H9 (cell line): ENCODE data around the gene FAM117A. TPM values are rescaled to one million over a fixed set of nuclear protein-coding genes. Genes with fewer than 3 reads are reported as not detected.

Experiments used
- DNase-seq: peaks from one replicate; pipeline ENCODE4 v3.0.0-alpha.2; 2017
- H2AFZ ChIP-seq: one replicate; pipeline ENCODE4 v1.6.1; 2013; ENCODE audit warnings: mild to moderate bottlenecking, low read length, control low read depth, moderate library complexity
- H2AK5ac ChIP-seq: 2 replicates; pipeline ENCODE4 v1.6.1; 2013; ENCODE audit warnings: low read length, control low read depth, mixed read lengths; ENCODE audit not compliant: insufficient read length
- H2BK120ac ChIP-seq: one replicate; pipeline ENCODE4 v1.6.1; 2013; ENCODE audit warnings: low read depth, mild to moderate bottlenecking, low read length, control low read depth, inconsistent platforms; ENCODE audit not compliant: poor library complexity, severe bottlenecking
- H2BK12ac ChIP-seq: 2 replicates; pipeline ENCODE4 v1.6.1; 2013; ENCODE audit warnings: low read length, control low read depth, mixed read lengths, low read depth; ENCODE audit not compliant: insufficient read length
- H2BK15ac ChIP-seq: 2 replicates; pipeline ENCODE4 v1.6.1; 2013; ENCODE audit warnings: low read depth, low read length, control low read depth
- H2BK20ac ChIP-seq: one replicate; pipeline ENCODE4 v1.6.1; 2013; ENCODE audit warnings: low read depth, mild to moderate bottlenecking, low read length, control low read depth, inconsistent platforms; ENCODE audit not compliant: poor library complexity, severe bottlenecking
- H2BK5ac ChIP-seq: 2 replicates; pipeline ENCODE4 v1.6.1; 2013; ENCODE audit warnings: low read length, control low read depth, mixed read lengths; ENCODE audit not compliant: insufficient read length
- H3K14ac ChIP-seq: 2 replicates; pipeline ENCODE4 v1.6.1; 2013; ENCODE audit warnings: low read length, control low read depth; ENCODE audit not compliant: insufficient read depth
- H3K18ac ChIP-seq: 2 replicates; pipeline ENCODE4 v1.6.1; 2013; ENCODE audit warnings: low read depth, mild to moderate bottlenecking, mixed read lengths, low read length, control low read depth; ENCODE audit not compliant: insufficient read length
- H3K23ac ChIP-seq: 2 replicates; pipeline ENCODE4 v1.6.1; 2013; ENCODE audit warnings: low read length, control low read depth, mixed read lengths, low read depth; ENCODE audit not compliant: insufficient read length
- H3K23me2 ChIP-seq: 2 replicates; pipeline ENCODE4 v1.6.1; 2013; ENCODE audit warnings: low read depth, mild to moderate bottlenecking, mixed read lengths, low read length, control low read depth; ENCODE audit not compliant: insufficient read length, poor library complexity, severe bottlenecking
- H3K27ac ChIP-seq: 2 replicates; pipeline ENCODE4 v1.5.1; 2013; ENCODE audit warnings: low read length, control low read depth, mixed read lengths, low read depth; ENCODE audit not compliant: insufficient read length
- H3K27me3 ChIP-seq: 2 replicates; pipeline ENCODE4 v1.6.1; 2013; ENCODE audit warnings: low read length, control low read depth, inconsistent platforms; ENCODE audit not compliant: insufficient read depth
- H3K4ac ChIP-seq: 2 replicates; pipeline ENCODE4 v1.6.1; 2013; ENCODE audit warnings: low read depth, mild to moderate bottlenecking, control low read depth, inconsistent platforms, low read length, moderate library complexity
- H3K4me1 ChIP-seq: 2 replicates; pipeline ENCODE4 v1.6.1; 2013; ENCODE audit warnings: low read length, control low read depth, inconsistent platforms; ENCODE audit not compliant: insufficient read depth
- H3K4me2 ChIP-seq: 2 replicates; pipeline ENCODE4 v1.6.1; 2013; ENCODE audit warnings: low read length, control low read depth, mixed read lengths; ENCODE audit not compliant: insufficient read length, insufficient read depth
- H3K56ac ChIP-seq: 2 replicates; pipeline ENCODE4 v1.6.1; 2013; ENCODE audit warnings: low read depth, mild to moderate bottlenecking, mixed read lengths, low read length, control low read depth; ENCODE audit not compliant: insufficient read length
- H3K79me1 ChIP-seq: 2 replicates; pipeline ENCODE4 v1.6.1; 2013; ENCODE audit warnings: low read depth, mild to moderate bottlenecking, moderate library complexity, low read length, control low read depth, inconsistent platforms; ENCODE audit not compliant: insufficient read depth, poor library complexity, severe bottlenecking
- H3K79me2 ChIP-seq: 2 replicates; pipeline ENCODE4 v1.6.1; 2013; ENCODE audit warnings: low read length, control low read depth, inconsistent platforms; ENCODE audit not compliant: insufficient read depth
- H3K9ac ChIP-seq: 2 replicates; pipeline ENCODE4 v1.6.1; 2013; ENCODE audit warnings: low read length, control low read depth, mixed read lengths; ENCODE audit not compliant: insufficient read length; ENCODE audit errors: extremely low read depth
- H3K9me3 ChIP-seq: one replicate; pipeline ENCODE4 v1.6.1; 2013; ENCODE audit warnings: low read depth, low read length, inconsistent platforms; ENCODE audit not compliant: control insufficient read depth
- H3T11ph ChIP-seq: one replicate; pipeline ENCODE4 v1.6.1; 2013; ENCODE audit warnings: mild to moderate bottlenecking, low read length, control low read depth, inconsistent platforms
- H4K20me1 ChIP-seq: one replicate; pipeline ENCODE4 v1.6.1; 2013; ENCODE audit not compliant: control insufficient read depth, insufficient read length, insufficient read depth
- H4K5ac ChIP-seq: 2 replicates; pipeline ENCODE4 v1.6.1; 2013; ENCODE audit warnings: low read depth, mild to moderate bottlenecking, mixed read lengths, low read length, control low read depth; ENCODE audit not compliant: insufficient read length
- H4K8ac ChIP-seq: replicated peaks from 2 replicates; pipeline ENCODE4 v1.6.1; 2013; ENCODE audit warnings: low read length, control low read depth, mixed read lengths, low read depth; ENCODE audit not compliant: insufficient read length
- H4K91ac ChIP-seq: 2 replicates; pipeline ENCODE4 v1.6.1; 2013; ENCODE audit warnings: low read depth, mild to moderate bottlenecking, moderate library complexity, mixed read lengths, low read length, control low read depth; ENCODE audit not compliant: insufficient read length
- H3K27ac Mint-ChIP-seq, 3 experiments: 2 replicates in 2 of 3; 3 replicates in 1 of 3; pipeline ENCODE4 v1.8.0; 2020 to 2021; ENCODE audit warnings: mixed read lengths in 3 of 3, mild to moderate bottlenecking in 1 of 3, moderate library complexity in 1 of 3
- H3K27me3 Mint-ChIP-seq: 2 replicates; pipeline ENCODE4 v1.8.0; 2021; ENCODE audit warnings: low read depth, mild to moderate bottlenecking, moderate library complexity, mixed read lengths
- H3K36me3 Mint-ChIP-seq, 3 experiments: 2 replicates in 2 of 3; 3 replicates in 1 of 3; pipeline ENCODE4 v1.8.0; 2020 to 2021; ENCODE audit warnings: low read depth in 3 of 3, mixed read lengths in 3 of 3; ENCODE audit not compliant: insufficient read depth in 1 of 3
- H3K4me1 Mint-ChIP-seq, 2 experiments: 2 replicates each; pipeline ENCODE4 v1.8.0; 2020; ENCODE audit warnings: mixed read lengths in 2 of 2
- H3K4me3 Mint-ChIP-seq, 2 experiments: 2 replicates in 1 of 2; 3 replicates in 1 of 2; pipeline ENCODE4 v1.8.0; 2020 to 2021; ENCODE audit warnings: mild to moderate bottlenecking in 2 of 2, mixed read lengths in 2 of 2, moderate library complexity in 1 of 2
- H3K9me3 Mint-ChIP-seq, 2 experiments: 2 replicates in 1 of 2; 3 replicates in 1 of 2; pipeline ENCODE4 v1.8.0; 2020; ENCODE audit warnings: mild to moderate bottlenecking in 2 of 2, mixed read lengths in 2 of 2, moderate library complexity in 1 of 2
- CTCF ChIP-seq: fragments of 200-600 bp; sonication (generic); conservative IDR thresholded peaks from 3 replicates; pipeline ENCODE4 v1.8.0; 2021; ENCODE audit warnings: antibody characterized with exemption, mild to moderate bottlenecking
- WGBS: extraction: QIAGEN DNeasy Blood & Tissue Kit; methylation state at CpG from one replicate; pipeline ENCODE4 v1.1.7; 2013; ENCODE audit warnings: missing lambda C conversion rate, low lambda C conversion rate, mixed read lengths; ENCODE audit not compliant: insufficient read length; ENCODE audit errors: extremely low coverage; 5-methylcytosine and 5-hydroxymethylcytosine counted together
- total RNA-seq: library from RNA; stranded (reverse); gene quantifications from 2 replicates; pipeline ENCODE4 v1.2.1, GENCODE V29; 2021

Gene FAM117A
- total RNA-seq, 1 experiment from 2014 or later, result 21.1 TPM

- H3K4ac ChIP-seq, result no peak overlapping the region
- no peak overlapping the region for H2BK120ac ChIP-seq
- Mint-ChIP-seq H3K4me1 (peaks cover 0 to 8% of the 10 kb centered on the region in 2 experiments; a peak in 2 of 4 replicates), H3K36me3 (peaks cover 3 to 4% (median 4%) of the 10 kb centered on the region in 3 experiments; a peak in 3 of 7 replicates), H3K27ac (no peak overlapping the region), H3K4me3 (no peak overlapping the region), H3K9me3 (no peaks in the 10 kb centered on the region), H3K27me3 (no peaks in the 10 kb centered on the region)
- H3K23me2 ChIP-seq, result no peaks in the 10 kb centered on the region
- no peak overlapping the region for H2BK20ac ChIP-seq
- H3K9ac ChIP-seq, result no peak overlapping the region
- no peak overlapping the region for H3K56ac ChIP-seq
- no peak overlapping the region for H2BK12ac ChIP-seq
- H4K20me1 ChIP-seq, result no peaks in the 10 kb centered on the region
- no peak overlapping the region for H3K14ac ChIP-seq
- no peaks in the 10 kb centered on the region for H3K27me3 ChIP-seq
- H3K9me3 ChIP-seq, result no peaks in the 10 kb centered on the region
- H3K4me2 ChIP-seq, result no peak overlapping the region
- H3K23ac ChIP-seq, result no peak overlapping the region
- no peak overlapping the region for H2BK15ac ChIP-seq
- no peak overlapping the region for H2AFZ ChIP-seq
- no peak overlapping the region for H4K91ac ChIP-seq
- no peak overlapping the region for H3K18ac ChIP-seq
- WGBS, result no CpG with 5 or more reads among the region's 1 CpG
- DNase-seq, result no peak
- H3K79me2 ChIP-seq, result peaks cover 2% of the 10 kb centered on the region; the same call in 1 of the 2 replicates
- peaks cover 14% of the 10 kb centered on the region for H3K79me1 ChIP-seq
- no peak overlapping the region for H3K27ac ChIP-seq
- H2BK5ac ChIP-seq, result no peak overlapping the region
- no peaks in the 10 kb centered on the region for H3K4me1 ChIP-seq
- no peak overlapping the region for H3T11ph ChIP-seq
- no peak overlapping the region for H2AK5ac ChIP-seq
- no peak overlapping the region for H4K5ac ChIP-seq
- H4K8ac ChIP-seq, result no peak overlapping the region
- TF ChIP-seq CTCF, result no peak
Measured at GRCh38 chr17:49742166-49742638, 21.7 kb downstream of the FAM117A start.
